GM19043 (cell line): ENCODE data around the gene WDR3.

Source experiments
- ATAC-seq: cut with Tn5 transposase; IDR thresholded peaks from one replicate; pipeline ENCODE4 v1.9.1; 2021; ENCODE audit warnings: low read depth; ENCODE audit not compliant: unreplicated experiment

WDR3 gene

DNA sequence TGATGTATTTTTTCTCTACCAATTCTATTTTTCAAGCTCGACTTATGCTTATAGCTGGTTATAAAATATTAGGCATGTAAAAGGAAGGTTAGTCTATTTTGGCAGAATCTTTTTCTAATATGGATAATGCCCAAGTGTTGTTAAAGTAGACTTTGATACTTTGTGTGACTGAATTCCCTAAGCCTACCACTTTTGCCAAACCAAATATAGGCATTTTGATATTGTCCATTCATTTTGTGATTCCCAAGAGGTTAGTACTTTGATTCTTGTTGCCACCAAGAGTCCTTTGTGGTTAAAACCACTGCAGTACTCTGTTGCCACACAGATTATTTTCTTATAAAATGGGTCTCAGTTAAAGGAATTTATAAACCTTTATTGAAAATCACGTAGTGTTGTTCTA, 4.2 kb downstream of the WDR3 start:
- ATAC-seq: no peak

DNA sequence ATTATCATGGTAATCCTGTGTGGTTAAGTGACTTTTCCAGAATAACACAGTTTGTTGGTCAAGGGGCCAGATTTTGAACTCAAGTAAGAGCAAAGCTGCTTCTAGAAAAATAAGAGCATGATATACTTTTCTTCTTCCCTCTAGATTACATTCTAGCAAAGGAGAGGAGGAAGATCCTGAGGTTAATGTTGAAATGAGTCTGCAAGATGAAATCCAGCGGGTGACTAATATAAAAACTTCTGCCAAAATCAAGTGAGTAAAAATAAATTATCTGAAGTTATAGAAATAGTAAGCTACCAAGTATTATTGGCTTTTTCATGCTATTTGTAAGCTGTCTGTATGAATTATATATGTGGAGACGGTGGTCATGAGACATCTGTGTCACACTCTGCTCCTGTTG, 12.8 kb downstream of the WDR3 start:
- no peak for ATAC-seq

DNA sequence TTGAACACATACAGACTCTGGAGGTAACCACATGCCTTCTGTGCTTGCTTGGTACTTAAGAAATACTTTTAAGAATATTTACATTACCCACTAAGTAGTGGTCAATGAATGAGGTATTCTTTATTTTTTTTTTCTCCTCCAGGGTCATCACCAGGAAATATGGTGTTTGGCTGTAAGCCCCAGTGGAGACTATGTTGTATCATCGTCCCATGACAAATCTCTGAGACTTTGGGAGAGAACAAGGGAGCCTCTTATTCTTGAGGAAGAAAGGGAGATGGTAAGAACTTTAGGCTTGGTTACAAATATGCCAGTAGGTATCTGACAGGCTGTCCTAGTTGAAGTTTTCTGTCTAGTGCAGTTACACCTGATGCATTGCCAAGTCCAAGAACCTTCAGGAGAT, 22.8 kb downstream of the WDR3 start:
- no peak for ATAC-seq

DNA sequence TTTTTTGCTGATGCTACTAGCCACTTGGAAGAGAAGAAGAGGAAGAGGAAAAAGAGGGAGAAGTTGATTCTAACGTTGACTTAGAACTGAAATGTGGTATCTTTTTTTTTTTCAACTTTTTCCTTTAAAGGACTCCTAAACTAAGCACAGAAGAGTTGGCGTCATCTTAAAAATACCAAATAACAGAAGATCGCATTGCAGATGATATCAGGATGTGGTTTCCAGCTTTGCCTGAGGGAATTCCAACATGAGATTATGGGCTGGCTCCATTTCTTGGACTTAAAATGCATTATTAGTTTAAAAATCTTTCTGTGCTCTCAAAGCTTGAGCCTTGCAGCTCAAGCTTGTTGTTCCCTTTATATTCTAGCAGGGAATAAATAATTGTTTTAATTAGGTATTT, 29.8 kb downstream of the WDR3 start:
- ATAC-seq: no peak

DNA sequence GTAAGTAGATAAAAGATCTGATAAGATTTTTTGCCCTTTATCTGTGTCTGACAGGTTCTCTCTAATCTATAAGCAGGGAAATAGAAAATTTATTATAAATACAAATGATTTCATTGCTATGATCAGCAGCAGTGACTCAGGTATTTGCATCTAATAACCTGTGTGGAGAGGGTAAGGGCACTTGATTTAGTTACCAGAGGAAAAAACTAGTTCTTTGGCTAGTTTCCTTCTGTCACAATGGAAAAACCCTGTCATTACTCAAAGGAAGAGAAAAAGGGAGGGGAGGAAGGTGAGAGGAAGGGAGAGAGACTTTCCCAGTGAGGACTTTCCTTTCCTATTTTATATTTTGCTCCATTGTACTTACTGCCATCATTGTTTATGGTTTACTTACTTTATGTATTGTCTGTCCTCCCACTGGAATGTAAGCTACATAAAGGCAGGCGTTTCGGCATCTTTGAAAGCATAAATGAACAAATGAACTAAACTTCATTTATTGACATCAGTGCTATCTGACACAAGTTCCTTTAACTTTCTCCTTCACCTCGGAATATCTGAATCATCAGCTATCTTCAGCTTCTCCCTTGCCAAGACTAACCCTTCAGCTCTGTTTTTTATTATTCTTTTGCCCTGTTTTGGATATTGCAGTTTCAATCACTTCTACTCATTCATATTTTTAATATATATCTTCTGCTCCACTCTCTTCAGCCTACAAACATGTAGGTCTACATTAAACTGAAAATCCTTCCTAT, 34.9 kb downstream of the WDR3 start:
- ATAC-seq: no peak

DNA sequence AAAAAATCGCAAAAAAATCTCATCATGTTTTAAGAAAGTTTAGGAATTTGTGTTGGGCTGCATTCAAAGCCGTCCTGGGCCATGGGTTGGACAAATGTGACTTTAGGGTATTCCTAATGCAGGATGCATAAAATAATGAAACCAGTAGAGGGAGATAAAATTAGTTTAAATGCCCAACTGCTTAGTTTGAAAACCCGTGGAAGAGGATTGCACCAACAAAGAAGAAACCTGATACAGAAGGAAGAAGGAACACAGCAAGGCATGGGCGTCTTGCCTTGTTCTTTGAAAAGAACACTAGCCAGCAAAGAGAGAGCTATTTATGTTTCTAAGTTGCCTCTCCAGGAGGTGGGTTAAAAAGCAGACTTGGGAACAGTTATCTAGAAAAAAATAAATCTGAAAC, 37.9 kb downstream of the WDR3 start:
- ATAC-seq: no peak

DNA sequence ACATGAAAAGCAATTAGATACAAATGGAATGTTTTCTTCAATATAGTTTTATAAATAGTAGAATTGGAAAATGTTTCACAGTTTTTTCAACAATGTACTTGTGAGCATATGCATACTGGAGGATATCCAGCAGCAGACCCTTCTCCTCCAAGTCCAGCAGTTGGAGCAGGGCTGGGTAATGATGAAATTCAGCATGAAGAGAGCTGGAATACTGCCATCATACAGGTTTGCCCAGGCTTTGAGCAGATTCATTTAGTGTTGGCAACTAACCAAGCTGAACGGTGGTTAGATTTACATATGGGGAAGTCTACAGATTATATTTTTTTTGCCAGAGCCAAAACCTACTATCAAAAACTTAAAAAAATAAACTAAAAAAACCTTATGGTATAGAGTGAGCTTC, 38.3 kb downstream of the WDR3 start:
- ATAC-seq: no peak

DNA sequence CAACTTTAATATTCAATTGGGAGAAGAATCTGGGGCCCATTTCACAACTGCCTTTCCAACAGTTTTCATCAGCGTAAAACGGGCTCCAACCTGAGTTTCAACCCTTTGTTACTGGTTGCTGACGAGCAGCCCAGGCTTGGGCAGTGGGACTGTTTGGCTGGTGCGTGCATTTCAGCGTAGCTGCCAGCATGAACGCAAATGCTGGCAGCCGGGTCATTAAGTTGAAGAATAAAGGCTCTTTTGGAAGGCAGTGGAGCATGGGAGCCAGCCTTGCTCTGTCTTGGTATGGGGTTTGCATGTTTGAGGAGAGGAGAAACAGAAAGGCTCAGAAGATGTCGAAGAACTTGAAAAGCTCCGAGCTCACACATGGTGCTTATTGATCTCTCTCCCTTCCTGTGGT, 40.7 kb downstream of the WDR3 start:
- no peak for ATAC-seq

DNA sequence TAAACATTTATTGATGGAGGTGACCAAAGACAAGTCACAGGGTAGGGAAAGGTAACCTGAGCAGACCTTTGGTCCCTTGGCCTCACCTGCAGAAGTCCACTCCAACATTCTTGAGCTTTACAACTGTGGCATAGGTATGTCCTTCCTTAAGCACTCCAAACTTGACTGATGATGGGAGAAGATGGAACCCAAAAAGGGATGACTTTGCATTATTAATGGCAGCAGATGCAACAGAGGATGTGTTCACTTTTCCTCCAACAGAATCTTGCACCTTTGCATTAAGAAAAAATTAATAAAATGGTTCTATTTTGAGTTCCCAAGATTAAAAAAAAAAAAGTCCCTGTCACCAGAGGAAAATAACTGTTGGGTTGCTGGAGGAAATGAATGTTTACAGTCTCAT, 42.2 kb downstream of the WDR3 start:
- ATAC-seq: no peak

DNA sequence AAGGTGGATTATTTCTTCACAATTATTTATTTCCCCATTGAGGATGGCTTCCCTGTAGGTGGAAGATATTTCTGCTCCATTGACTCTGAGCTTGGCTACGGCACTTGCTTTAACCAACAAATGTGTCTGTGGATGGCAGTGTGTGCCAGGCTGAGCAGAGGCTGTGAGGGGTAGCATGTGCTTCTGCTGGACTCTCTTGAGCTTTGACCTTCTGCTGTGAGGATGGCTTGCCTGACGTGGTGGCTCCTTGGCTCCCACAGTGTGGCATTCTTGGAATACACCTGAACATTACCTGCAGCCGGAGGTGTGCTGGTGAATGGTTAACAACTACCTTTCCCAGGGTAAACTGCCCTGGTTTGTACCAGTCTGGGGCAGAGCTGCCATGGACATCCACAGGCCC, 46.8 kb downstream of the WDR3 start:
- ATAC-seq: no peak

DNA sequence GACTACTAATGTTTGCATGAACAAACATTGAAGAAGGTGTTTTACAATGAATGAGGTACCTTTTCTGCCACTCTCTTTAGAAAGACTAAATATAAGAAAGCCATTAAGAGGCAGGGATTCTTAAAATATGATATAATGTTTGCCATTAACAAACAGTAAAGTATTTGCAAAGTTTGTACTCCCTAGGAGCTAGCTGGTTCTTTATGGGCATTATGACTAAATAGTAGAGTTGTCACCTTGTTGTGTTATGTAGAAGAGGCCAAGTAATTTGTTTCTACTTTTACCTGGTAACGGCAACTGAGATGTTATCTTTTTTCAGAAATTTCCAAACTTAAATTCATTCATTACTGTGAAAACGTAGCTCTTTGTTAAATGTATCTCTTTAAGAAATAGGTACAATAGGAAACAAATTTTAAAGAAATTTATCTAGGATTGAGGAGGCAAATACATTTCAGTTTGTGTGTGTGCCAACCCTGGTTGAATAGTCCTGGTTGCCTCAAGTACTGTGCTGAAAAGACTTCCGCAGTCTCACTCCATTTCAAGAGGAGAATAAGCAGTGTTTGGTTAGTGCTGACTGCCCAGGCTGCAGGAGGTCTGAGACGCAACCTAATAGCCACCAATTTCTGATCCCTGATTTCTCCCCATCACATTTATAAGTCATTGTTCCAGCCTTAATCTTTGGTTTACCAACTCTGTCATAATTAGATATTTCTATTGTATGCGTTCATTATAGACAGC, 52.1 kb downstream of the WDR3 start:
- ATAC-seq: no peak

DNA sequence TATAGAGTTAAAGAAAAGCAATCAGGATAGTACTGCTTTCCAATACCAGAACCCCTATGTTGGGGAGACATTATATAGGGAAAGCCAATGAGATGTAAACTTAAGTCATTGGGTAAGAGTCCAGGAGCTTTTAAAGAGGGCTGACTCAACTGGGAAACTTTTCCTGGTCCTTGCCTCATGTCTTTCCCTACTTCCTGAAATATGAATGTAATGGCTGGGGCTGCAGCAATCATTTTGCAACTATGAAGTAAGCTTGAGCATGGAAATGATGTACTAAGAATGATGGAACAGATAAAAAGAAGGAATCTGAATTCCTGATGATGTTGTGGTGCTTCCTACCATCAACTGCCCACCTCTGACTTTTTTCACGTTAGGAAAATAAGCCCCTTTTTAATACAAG, 55.7 kb downstream of the WDR3 start:
- ATAC-seq: no peak

DNA sequence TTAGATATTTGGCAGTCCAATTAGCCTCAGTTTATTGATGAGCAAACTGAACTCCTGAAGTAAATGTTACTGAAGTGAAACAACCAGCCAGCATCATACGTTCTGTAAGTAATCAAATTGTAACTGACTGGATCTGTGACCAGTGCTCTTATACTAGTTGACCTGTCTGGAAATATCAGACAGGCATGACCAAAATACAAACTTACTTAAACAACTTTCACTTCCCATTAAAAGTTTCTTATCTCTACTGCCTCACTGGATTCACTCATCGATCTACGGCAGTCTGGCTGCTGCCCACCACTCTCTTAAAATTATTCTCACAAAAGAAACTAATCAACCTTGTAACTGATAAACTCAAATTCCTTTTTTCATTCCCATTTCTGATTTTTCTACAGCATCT, 56.4 kb downstream of the WDR3 start:
- peak; percentile 81 for ATAC-seq

DNA sequence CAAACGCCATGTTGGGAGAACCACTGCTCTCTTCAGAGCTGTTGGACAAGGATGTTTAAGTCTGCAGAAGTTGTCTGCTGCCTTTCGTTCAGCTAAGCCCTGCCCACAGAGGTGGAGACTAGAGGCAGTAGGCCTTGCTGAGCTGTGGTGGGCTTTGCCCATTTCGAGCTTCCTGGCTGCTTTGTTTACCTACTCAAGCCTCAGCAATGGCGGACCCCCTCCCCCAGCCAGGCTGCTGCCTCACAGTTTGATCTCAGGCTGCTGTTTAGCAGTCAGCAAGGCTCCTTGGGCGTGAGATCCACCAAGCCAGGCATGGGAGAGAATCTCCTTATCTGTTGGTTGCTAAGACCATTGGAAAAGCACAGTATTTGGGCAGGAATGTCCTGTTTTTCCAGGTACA, 74.8 kb downstream of the WDR3 start:
- ATAC-seq: no peak

DNA sequence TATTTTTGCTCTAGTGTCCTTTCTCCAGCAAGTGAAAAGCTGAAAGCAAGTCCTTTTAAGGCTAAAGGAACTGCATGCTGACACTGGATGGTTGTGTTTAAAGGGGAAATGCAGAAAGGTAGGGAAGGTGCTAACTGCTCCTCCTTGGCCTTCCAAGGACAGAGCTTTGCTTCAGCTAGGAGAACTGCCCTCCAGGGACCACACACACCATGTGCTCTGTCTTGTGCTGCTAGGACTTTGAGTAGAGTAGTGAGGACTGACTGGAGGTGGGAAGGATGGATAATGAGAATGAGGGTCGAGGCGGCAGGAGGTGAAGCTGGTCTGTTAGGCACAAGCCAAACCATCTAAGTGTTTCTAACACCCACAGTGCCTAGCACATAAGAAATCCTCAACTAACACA, 77.9 kb downstream of the WDR3 start:
- no peak for ATAC-seq

DNA sequence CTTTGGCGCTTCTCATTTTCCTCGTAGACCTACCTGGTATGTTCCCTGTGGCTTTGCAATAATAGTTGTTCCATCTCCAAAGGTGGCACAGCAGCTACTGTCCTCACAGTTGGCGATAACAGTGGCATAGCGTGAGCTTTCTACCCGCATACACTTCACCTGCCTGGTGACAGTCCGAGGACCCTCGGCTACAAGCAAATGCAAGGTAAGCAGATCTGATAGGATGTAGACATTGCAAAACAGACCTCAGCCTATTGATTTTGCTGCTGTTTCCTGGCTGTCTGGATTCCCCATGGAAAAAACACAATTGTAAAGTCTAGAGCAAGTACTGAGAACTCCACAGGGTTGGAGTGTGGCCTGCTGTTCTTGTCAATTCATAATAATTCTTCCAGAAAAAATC, 78.5 kb downstream of the WDR3 start:
- ATAC-seq: no peak

DNA sequence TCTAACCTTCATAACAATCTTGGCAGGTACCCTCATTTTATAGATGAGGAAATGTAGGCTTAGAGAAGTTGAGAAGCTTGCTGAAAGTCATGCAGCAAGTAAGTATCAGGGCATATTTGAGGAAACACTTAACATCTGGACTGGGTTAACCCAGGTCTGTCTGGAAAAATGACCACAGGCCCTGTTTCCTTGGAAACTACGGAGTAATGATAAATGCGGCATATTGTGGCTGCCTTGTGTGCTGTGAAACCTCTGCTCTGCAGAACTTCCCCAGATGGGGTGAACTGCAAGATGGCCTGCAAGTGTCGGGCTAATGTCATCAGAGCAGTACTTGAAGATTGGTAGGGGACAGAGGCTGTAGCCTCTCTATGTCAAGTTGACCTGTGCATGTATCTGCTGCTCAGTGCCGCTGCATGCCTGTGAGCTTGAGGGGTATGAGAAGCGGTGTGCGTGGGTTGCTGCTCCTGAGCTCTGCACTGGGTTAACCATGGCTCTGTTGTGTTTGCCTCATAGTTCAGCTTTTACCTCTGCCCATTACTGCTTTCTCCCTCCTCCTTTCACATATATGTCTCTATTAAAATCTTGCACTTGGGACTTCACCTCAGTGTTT, 83.1 kb downstream of the WDR3 start:
- ATAC-seq: no peak

DNA sequence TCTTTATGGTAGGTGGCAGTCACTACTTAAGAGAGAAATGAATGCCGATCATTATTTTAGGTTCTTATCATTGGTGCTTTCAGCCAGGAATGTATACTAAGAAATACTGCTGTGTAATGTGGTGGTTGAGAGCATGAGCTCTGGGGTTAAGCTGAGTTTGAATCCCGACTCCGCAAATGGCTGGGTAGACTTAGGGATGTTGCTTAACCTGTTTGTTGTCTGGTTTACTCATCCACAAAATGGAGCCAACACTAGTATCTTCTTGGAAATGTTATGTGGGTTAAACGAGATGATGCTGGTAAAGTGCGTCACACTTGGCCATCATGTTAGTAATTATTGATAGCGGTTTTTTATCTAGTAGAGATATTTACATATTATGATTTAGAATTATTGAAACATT, 83.8 kb downstream of the WDR3 start:
- ATAC-seq: no peak

DNA sequence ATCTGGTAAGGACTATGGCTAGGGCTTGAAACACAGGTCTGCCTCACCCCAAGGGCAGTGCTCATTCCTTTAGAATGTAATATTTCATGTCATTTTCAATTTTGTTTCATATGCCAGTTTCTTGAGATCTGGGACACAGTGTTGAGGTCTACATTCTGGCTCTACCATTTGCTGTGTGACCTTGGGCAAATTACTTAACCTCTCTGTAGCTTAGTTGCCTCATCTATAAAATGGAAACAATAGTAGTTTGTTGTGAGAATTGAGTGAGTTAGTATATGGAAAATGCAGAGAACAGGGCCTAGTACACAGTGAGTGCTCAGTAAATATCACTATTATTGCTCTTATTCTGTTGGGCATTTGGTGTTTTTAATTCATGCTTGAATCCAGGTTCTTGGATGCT, 84.4 kb downstream of the WDR3 start:
- no peak for ATAC-seq
